GM12872 (cell line): ENCODE measurements around the gene CEP20.

Source experiments
- TF ChIP-seq, protein P1 (sequence below): IDR thresholded peaks from 3 replicates; pipeline ENCODE4 v1.5.1; 2011; ENCODE audit warnings: low read depth, mild to moderate bottlenecking, low read length, moderate library complexity; ENCODE audit not compliant: insufficient read depth

CEP20 gene

DNA sequence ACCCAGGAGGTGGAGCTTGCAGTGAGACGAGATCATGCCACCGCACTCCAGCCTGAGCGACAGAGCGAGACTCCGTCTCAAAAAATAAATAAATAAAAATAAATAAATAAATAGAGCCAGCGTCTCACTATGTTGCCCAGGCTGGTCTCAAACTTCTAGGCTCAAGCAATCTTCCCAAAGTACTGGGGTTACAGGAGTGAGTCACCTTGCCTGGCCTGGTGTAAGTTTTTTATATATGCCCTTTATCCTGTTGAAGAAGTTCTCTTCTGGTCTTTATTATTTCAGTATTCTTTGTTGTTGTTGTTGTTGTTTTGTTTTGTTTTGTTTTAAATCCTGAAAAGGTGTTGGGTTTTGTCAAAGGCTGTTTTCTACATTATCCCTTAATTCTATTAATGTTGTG lies 30.9 kb upstream of the CEP20 start:
- TF ChIP-seq, protein P1, sequence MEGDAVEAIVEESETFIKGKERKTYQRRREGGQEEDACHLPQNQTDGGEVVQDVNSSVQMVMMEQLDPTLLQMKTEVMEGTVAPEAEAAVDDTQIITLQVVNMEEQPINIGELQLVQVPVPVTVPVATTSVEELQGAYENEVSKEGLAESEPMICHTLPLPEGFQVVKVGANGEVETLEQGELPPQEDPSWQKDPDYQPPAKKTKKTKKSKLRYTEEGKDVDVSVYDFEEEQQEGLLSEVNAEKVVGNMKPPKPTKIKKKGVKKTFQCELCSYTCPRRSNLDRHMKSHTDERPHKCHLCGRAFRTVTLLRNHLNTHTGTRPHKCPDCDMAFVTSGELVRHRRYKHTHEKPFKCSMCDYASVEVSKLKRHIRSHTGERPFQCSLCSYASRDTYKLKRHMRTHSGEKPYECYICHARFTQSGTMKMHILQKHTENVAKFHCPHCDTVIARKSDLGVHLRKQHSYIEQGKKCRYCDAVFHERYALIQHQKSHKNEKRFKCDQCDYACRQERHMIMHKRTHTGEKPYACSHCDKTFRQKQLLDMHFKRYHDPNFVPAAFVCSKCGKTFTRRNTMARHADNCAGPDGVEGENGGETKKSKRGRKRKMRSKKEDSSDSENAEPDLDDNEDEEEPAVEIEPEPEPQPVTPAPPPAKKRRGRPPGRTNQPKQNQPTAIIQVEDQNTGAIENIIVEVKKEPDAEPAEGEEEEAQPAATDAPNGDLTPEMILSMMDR = no peak

DNA sequence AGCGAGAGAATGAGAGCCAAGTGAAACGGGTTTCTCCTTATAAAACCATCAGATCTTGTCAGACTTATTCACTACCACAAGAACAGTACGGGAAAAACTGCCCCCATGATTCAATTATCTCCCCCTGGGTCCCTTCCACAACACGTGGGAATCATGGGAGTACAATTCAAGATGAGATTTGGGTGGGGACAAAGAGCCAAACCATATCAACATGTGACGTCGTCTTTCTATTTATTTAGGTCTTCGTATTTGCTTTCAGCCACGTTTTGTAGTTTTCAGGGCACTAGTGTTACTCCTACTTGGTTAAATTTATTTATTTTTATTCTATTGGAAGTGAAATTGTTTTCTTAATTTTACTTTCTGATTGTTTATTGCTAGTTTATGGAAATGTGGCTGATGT lies 27.9 kb upstream of the CEP20 start:
- TF ChIP-seq, protein P1 = no peak

DNA sequence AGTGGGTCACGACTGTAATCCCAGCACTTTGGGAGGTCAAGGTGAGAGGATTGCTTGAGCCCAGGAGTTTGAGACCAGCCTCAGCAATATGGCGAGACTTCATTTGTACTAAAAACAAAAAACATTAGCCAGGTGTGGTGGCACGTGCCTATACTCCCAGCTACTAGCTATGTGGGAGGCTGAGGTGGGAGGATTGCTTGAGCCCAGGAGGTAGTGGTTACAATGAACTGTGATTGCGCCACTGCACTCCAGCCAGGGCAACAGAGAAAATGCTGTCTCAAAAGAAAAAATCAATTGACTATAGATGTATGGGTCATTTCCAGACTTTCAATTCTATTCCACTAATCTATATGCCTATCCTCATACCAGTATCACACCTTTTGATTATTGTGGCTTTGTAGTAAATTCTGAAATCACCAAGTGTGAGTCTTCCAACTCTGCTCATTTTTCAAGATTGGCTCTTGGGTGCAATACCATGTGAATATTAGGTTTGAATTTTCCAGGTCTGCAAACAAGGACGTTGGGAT lies 27.2 kb upstream of the CEP20 start:
- TF ChIP-seq, protein P1 = no peak

DNA sequence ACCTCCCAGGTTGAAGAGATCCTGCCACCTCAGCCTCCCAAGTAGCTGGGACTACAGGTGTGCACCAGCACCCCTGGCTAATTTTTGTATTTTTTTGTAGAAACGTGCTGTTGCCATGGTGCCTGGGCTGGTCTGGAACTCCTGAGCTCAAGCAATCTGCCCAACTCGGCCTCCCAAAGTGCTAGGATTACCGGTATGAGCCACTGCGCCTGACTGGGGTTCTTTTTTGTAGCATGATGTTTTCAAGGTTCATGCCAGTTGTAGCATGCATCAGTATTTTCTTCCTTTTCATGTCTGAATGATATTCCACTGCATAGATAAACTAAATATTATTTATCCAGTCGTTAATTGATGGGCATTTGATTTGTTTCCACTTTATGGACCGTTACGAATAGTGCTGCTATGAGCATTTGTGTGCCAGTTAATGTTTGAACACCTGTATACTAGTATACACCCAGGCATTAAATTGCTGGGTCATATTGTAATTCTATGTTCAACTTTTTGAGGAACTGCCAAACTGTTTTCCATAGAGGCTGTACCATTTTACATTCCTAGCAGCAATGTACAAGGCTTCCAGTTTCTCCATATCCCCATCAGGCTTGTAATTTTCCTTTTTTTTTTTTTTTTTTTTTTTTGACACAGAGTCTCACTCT lies 24.8 kb upstream of the CEP20 start:
- TF ChIP-seq, protein P1 = no peak

DNA sequence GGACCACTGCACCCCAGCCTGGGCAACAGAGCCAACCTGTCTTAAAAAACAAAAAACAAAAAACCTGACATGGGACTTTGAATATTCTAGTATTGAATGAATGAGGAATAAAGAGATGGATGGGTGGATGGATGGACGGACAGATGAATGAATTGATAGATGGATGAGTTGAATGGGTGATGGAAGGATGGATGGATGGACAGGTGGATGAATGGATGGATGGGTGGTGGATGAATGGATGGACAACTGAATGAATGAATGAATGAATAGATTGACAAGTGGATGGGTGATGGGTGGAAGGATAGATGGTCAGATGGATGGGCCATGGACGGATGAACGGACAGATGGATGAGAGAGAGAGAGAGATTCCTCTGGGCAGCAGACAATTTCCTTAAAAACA lies 22.8 kb upstream of the CEP20 start:
- TF ChIP-seq, protein P1 = no peak

DNA sequence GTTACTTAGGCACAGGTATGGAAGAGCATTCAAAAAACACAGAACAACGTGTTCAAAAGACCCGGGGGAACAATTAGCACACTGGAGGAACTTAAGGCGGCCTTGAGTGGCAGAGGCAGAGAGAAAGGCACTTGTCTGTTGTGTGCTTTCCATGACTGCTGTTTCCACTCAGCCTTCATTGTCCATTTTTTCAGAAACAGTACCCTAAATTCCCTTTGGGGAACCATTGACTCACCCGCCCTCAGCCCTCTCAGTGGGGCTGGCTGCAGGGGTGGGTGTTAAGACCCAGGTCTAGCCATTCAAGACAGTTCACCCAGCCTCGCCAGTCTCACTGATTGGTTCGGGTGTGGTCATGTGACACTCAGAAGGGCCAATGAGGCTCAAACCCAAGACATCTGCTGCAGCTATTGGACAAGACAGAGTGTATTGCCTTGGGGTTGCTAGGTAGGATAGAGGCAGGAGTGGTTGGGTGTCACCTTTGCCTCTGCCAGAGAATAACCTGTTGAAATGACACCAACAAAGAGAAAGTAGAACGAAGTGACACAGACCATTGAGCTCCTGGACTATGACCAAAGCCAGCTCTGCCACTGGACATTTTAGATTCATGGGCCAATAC lies 19.6 kb upstream of the CEP20 start:
- TF ChIP-seq, protein P1 = no peak

DNA sequence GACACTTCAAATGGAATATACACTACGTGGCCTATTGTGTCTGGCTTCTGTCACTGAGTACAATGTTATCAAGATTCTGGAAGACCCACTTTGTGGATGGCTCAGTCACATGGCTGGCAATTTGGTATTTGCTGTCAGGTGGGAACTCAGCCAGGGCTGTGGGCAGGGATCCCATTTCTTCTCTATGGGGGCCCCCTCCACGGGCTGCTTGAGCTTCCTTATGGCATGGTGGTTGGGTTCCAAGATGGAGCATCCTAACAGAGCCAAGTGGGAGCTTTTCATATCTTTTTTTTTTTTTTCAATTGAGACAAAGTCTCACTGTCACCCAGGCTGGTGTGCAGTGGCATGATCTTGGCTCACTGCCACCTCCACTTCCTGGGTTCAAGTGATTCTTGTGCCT lies 18.0 kb upstream of the CEP20 start:
- TF ChIP-seq, protein P1 = no peak
